Suprapubic skin (tissue), 4 donors: Measurements from ENCODE around the gene SMIM36.

ENCODE experiments used
- EP300 ChIP-seq: sonication (generic); formaldehyde crosslinking; IDR thresholded peaks from one replicate; pipeline ENCODE4 v1.6.1; 2017; ENCODE audit warnings: antibody characterized with exemption
- POLR2A ChIP-seq, 2 donors: fragments of 450-650 bp; IDR thresholded peaks; one replicate each; pipeline ENCODE4 v1.6.1; 2017; ENCODE audit warnings: antibody characterized with exemption in 2 of 2, mild to moderate bottlenecking in 2 of 2, moderate library complexity in 2 of 2
- POLR2AphosphoS5 ChIP-seq, 3 donors: sonication (generic); formaldehyde crosslinking; IDR thresholded peaks; one replicate each; pipeline ENCODE4 v1.6.1; 2017; ENCODE audit warnings: antibody characterized with exemption in 3 of 3
- TF ChIP-seq, protein P1 (sequence below), 2 donors: fragments of 200-600 bp in 1 of 2; fragments of 450-650 bp in 1 of 2; sonication (generic) in 1 of 2; IDR thresholded peaks; one replicate each; pipeline ENCODE4 v1.5.1; 2016 to 2019; ENCODE audit warnings: antibody characterized with exemption in 2 of 2, mild to moderate bottlenecking in 1 of 2, moderate library complexity in 1 of 2

DNA sequence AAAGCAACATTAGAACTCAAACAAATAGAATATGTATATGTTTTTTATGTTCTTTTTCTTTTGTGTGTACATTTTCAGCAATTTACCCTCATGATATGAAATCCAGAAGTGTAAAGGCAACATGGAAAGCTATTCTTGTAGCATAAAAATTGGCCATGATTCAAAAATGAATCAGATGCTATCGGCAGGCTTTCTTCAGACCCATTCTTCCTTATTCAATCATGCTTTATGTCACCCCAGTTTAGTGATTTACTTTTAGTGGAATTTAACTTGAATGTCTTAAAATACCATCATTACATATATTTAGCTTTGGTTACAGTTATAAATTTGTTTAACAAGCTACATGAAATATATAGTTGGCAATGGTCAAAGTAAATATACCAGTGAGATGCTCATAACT, 21.4 kb upstream of the SMIM36 start:
- no peak for TF ChIP-seq POLR2A (IDR thresholded peaks at IDR 0.05)
- TF ChIP-seq, protein P1, sequence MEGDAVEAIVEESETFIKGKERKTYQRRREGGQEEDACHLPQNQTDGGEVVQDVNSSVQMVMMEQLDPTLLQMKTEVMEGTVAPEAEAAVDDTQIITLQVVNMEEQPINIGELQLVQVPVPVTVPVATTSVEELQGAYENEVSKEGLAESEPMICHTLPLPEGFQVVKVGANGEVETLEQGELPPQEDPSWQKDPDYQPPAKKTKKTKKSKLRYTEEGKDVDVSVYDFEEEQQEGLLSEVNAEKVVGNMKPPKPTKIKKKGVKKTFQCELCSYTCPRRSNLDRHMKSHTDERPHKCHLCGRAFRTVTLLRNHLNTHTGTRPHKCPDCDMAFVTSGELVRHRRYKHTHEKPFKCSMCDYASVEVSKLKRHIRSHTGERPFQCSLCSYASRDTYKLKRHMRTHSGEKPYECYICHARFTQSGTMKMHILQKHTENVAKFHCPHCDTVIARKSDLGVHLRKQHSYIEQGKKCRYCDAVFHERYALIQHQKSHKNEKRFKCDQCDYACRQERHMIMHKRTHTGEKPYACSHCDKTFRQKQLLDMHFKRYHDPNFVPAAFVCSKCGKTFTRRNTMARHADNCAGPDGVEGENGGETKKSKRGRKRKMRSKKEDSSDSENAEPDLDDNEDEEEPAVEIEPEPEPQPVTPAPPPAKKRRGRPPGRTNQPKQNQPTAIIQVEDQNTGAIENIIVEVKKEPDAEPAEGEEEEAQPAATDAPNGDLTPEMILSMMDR (IDR thresholded peaks at IDR 0.05), result no peak
- TF ChIP-seq POLR2AphosphoS5 (IDR thresholded peaks at IDR 0.05), result no peak
- TF ChIP-seq EP300, result no peak
